Measurements from ENCODE around the gene SNIP1. TPM values are rescaled to one million over a fixed set of nuclear protein-coding genes. Genes with fewer than 3 reads are reported as not detected.
"Not testable (repeated sequence)": the region's sequence is repeated elsewhere in the genome, so short reads cannot be mapped to it uniquely, and the experiment has no call there.

The SNIP1 gene
- total RNA-seq, 1 experiment from 2014 or later: 21.0 TPM

- no peak for DNase-seq
- Mint-ChIP-seq H3K9me3 (ENCODE audit: low read depth, unreplicated experiment) (no peaks in the 10 kb centered on the region), H3K27ac (ENCODE audit: unreplicated experiment) (no peak overlapping the region), H3K27me3 (ENCODE audit: unreplicated experiment) (no peaks in the 10 kb centered on the region), H3K4me3 (ENCODE audit: low read depth, unreplicated experiment) (no peak overlapping the region), H3K36me3 (ENCODE audit: insufficient read depth, unreplicated experiment) (peaks cover 63% of the 10 kb centered on the region), H3K4me1 (ENCODE audit: low read depth, unreplicated experiment) (peaks cover 10% of the 10 kb centered on the region)
- intact Hi-C loops (cut with micrococcal nuclease; ENCODE audit: unreplicated experiment): no loop called here
- CTCF ChIA-PET: interaction anchor here (0.6 kb wide), 1 partner anchor 69 kb away, joined by 3 read pairs; no protein-coding TSS in a partner anchor
- no TSS peak for BruUV-seq (replicated peaks)
- no peak for TF ChIP-seq CTCF (IDR thresholded peaks at IDR 0.05; ENCODE audit: unreplicated experiment)
Measured at GRCh38 chr1:37509181-37509580, 44.9 kb downstream of the SNIP1 start.

GRCh38 chr1:37506740-37507139 lies 47.4 kb downstream of the SNIP1 start:
- DNase-seq: no peak
- no TSS peak for BruUV-seq (replicated peaks)
- peaks cover 49% of the 10 kb centered on the region for H3K36me3 Mint-ChIP-seq (ENCODE audit: insufficient read depth, unreplicated experiment)
- CTCF ChIA-PET: interaction anchor here (0.7 kb wide), 1 partner anchor 169 kb away, joined by 3 read pairs; no protein-coding TSS in a partner anchor
- H3K4me3 Mint-ChIP-seq (ENCODE audit: low read depth, unreplicated experiment): no peak overlapping the region
- no peaks in the 10 kb centered on the region for H3K9me3 Mint-ChIP-seq (ENCODE audit: low read depth, unreplicated experiment)
- no peaks in the 10 kb centered on the region for H3K27me3 Mint-ChIP-seq (ENCODE audit: unreplicated experiment)
- no peak for TF ChIP-seq CTCF (IDR thresholded peaks at IDR 0.05; ENCODE audit: unreplicated experiment)
- intact Hi-C loops (cut with micrococcal nuclease; ENCODE audit: unreplicated experiment): no loop called here
- H3K4me1 Mint-ChIP-seq (ENCODE audit: low read depth, unreplicated experiment): no peaks in the 10 kb centered on the region
- no peak overlapping the region for H3K27ac Mint-ChIP-seq (ENCODE audit: unreplicated experiment)

GRCh38 chr1:37502791-37503190 lies 51.3 kb downstream of the SNIP1 start:
- intact Hi-C loops (cut with micrococcal nuclease; ENCODE audit: unreplicated experiment); BruUV-seq (replicated peaks); H3K9me3 Mint-ChIP-seq (ENCODE audit: low read depth, unreplicated experiment); H3K4me1 Mint-ChIP-seq (ENCODE audit: low read depth, unreplicated experiment); H3K27ac Mint-ChIP-seq (ENCODE audit: unreplicated experiment); DNase-seq; H3K27me3 Mint-ChIP-seq (ENCODE audit: unreplicated experiment); H3K4me3 Mint-ChIP-seq (ENCODE audit: low read depth, unreplicated experiment): not testable (repeated sequence)
- peaks cover 41% of the 10 kb centered on the region for H3K36me3 Mint-ChIP-seq (ENCODE audit: insufficient read depth, unreplicated experiment)
- CTCF ChIA-PET: interaction anchor here (0.6 kb wide), 3 partner anchors 9 to 544 kb away, joined by 3 to 5 read pairs (median 4); partner anchors contain the start of gene POU3F1

GRCh38 chr1:37502104-37502503 lies 52.0 kb downstream of the SNIP1 start:
- no peak for TF ChIP-seq CTCF (IDR thresholded peaks at IDR 0.05; ENCODE audit: unreplicated experiment)
- Mint-ChIP-seq H3K4me1 (ENCODE audit: low read depth, unreplicated experiment) (peaks cover 10% of the 10 kb centered on the region), H3K27ac (ENCODE audit: unreplicated experiment) (no peak overlapping the region), H3K4me3 (ENCODE audit: low read depth, unreplicated experiment) (no peak overlapping the region), H3K27me3 (ENCODE audit: unreplicated experiment) (no peaks in the 10 kb centered on the region), H3K36me3 (ENCODE audit: insufficient read depth, unreplicated experiment) (peaks cover 34% of the 10 kb centered on the region), H3K9me3 (ENCODE audit: low read depth, unreplicated experiment) (no peaks in the 10 kb centered on the region)
- intact Hi-C loops (cut with micrococcal nuclease; ENCODE audit: unreplicated experiment): no loop called here
- no peak for DNase-seq
- BruUV-seq (replicated peaks): no TSS peak
- CTCF ChIA-PET: interaction anchor here (0.6 kb wide), 2 partner anchors 191 to 544 kb away, joined by 3 to 4 read pairs; partner anchors contain the start of gene POU3F1

- BruUV-seq (replicated peaks): no TSS peak
Measured at GRCh38 chr1:37501661-37502060, 52.4 kb downstream of the SNIP1 start.

More at GRCh38 chr1:37501661-37502060, 52.4 kb downstream of the SNIP1 start:
- intact Hi-C loops (cut with micrococcal nuclease; ENCODE audit: unreplicated experiment): no loop called here
- peaks cover 29% of the 10 kb centered on the region for H3K36me3 Mint-ChIP-seq (ENCODE audit: insufficient read depth, unreplicated experiment)
- H3K4me1 Mint-ChIP-seq (ENCODE audit: low read depth, unreplicated experiment): peaks cover 10% of the 10 kb centered on the region
- DNase-seq: no peak
- CTCF ChIA-PET: no interaction called here
- H3K27me3 Mint-ChIP-seq (ENCODE audit: unreplicated experiment): no peaks in the 10 kb centered on the region
- H3K9me3 Mint-ChIP-seq (ENCODE audit: low read depth, unreplicated experiment): no peaks in the 10 kb centered on the region
- H3K4me3 Mint-ChIP-seq (ENCODE audit: low read depth, unreplicated experiment): no peak overlapping the region
- no peak for TF ChIP-seq CTCF (IDR thresholded peaks at IDR 0.05; ENCODE audit: unreplicated experiment)
- no peak overlapping the region for H3K27ac Mint-ChIP-seq (ENCODE audit: unreplicated experiment)

Measured in Calu3 (cell line).